Breast epithelium (tissue), 4 donors: Measurements from ENCODE around the gene ZNF575. TPM values are rescaled to one million over a fixed set of nuclear protein-coding genes. Genes with fewer than 3 reads are reported as not detected.

ENCODE experiments used
- DNase-seq, 2 donors: peaks; one replicate each; pipeline ENCODE4 v3.0.0-alpha.2; 2019; ENCODE audit warnings: low spot score in 2 of 2
- H3K27ac ChIP-seq, 2 donors: fragments of 200-600 bp; sonication (generic) in 1 of 2; one replicate each; pipeline ENCODE4 v1.5.1; 2016 to 2019; ENCODE audit warnings: mild to moderate bottlenecking in 1 of 2
- H3K27me3 ChIP-seq, 2 donors: fragments of 200-600 bp; sonication (generic) in 1 of 2; one replicate each; pipeline versions ENCODE4 v1.5.1 to v1.6.0; 2017 to 2019; ENCODE audit warnings: control low read depth in 1 of 2, mild to moderate bottlenecking in 1 of 2
- H3K36me3 ChIP-seq: fragments of 200-600 bp; one replicate; pipeline ENCODE4 v1.5.1; 2019
- H3K4me1 ChIP-seq, 2 donors: fragments of 200-600 bp; sonication (generic); one replicate each; pipeline ENCODE4 v1.5.1; 2016 to 2019; ENCODE audit warnings: control low read depth in 1 of 2
- H3K4me3 ChIP-seq, 3 donors: fragments of 200-600 bp; sonication (generic); 1 replicate in 2 of 3; 2 replicates in 1 of 3; pipeline ENCODE4 v1.5.1; 2016 to 2019; ENCODE audit warnings: mild to moderate bottlenecking in 3 of 3, moderate library complexity in 2 of 3
- H3K9me3 ChIP-seq, 2 donors: fragments of 200-600 bp; sonication (generic) in 1 of 2; one replicate each; pipeline ENCODE4 v1.5.1; 2016 to 2019; ENCODE audit warnings: control low read depth in 1 of 2
- CTCF ChIP-seq, 3 donors: fragments of 450-650 bp; IDR thresholded peaks; one replicate each; pipeline ENCODE4 v1.5.1; 2016 to 2017; ENCODE audit warnings: antibody characterized with exemption in 3 of 3, mild to moderate bottlenecking in 3 of 3, moderate library complexity in 3 of 3
- POLR2A ChIP-seq: fragments of 450-650 bp; IDR thresholded peaks from one replicate; pipeline ENCODE4 v1.6.1; 2016; ENCODE audit warnings: antibody characterized with exemption, mild to moderate bottlenecking, moderate library complexity
- POLR2AphosphoS5 ChIP-seq, 3 donors: sonication (generic); formaldehyde crosslinking; IDR thresholded peaks; one replicate each; pipeline ENCODE4 v1.6.1; 2017; ENCODE audit warnings: antibody characterized with exemption in 3 of 3
- intact Hi-C: fragments of 100-400 bp; cut with DNase I; formaldehyde crosslinking; loops from one replicate; pipeline ENCODE4 v1.15.1; 2023; ENCODE audit warnings: low total_unique reads
- total RNA-seq, 3 donors: library from RNA; depleted of rRNA; stranded (reverse); fragments of >200 nt; gene quantifications; one replicate each; pipeline ENCODE4 v1.1.0, GENCODE V29; 2016

ZNF575 gene
- total RNA-seq, 3 donors from 2014 or later, result 0.59 to 0.98 (median 0.64) TPM

GRCh38 chr19:43548706-43549105 lies 15.7 kb downstream of the ZNF575 start:
- Histone ChIP-seq H3K36me3 (no peaks in the 10 kb centered on the region), H3K4me3 (no peak overlapping the region), H3K27me3 (no peaks in the 10 kb centered on the region), H3K4me1 (no peaks in the 10 kb centered on the region), H3K27ac (no peak overlapping the region), H3K9me3 (no peaks in the 10 kb centered on the region)
- DNase-seq, result no peak
- intact Hi-C loops, result no loop called here
- TF ChIP-seq POLR2A, result no peak
- no peak for TF ChIP-seq CTCF (IDR thresholded peaks at IDR 0.05)
- no peak for TF ChIP-seq POLR2AphosphoS5 (IDR thresholded peaks at IDR 0.05)

GRCh38 chr19:43551399-43552197 lies 18.6 kb downstream of the ZNF575 start:
- intact Hi-C loops, result no loop called here
- no peak for TF ChIP-seq POLR2A
- TF ChIP-seq POLR2AphosphoS5 (IDR thresholded peaks at IDR 0.05), result no peak
- TF ChIP-seq CTCF (IDR thresholded peaks at IDR 0.05), result no peak
- H3K9me3 ChIP-seq, result no peaks in the 10 kb centered on the region
- no peak overlapping the region for H3K4me3 ChIP-seq
- no peaks in the 10 kb centered on the region for H3K4me1 ChIP-seq
- no peaks in the 10 kb centered on the region for H3K36me3 ChIP-seq
- no peak overlapping the region for H3K27ac ChIP-seq
- no peaks in the 10 kb centered on the region for H3K27me3 ChIP-seq
- DNase-seq, result no peak

- Histone ChIP-seq H3K9me3 (no peaks in the 10 kb centered on the region), H3K36me3 (no peaks in the 10 kb centered on the region), H3K27ac (no peak overlapping the region), H3K4me1 (no peaks in the 10 kb centered on the region), H3K4me3 (no peak overlapping the region), H3K27me3 (no peaks in the 10 kb centered on the region)
- DNase-seq, result no peak
- TF ChIP-seq CTCF (IDR thresholded peaks at IDR 0.05), result no peak
- TF ChIP-seq POLR2A, result no peak
- TF ChIP-seq POLR2AphosphoS5 (IDR thresholded peaks at IDR 0.05), result no peak
- intact Hi-C loops, result no loop called here
Measured at GRCh38 chr19:43552198-43552450, 19.1 kb downstream of the ZNF575 start.

GRCh38 chr19:43552616-43553015 lies 19.6 kb downstream of the ZNF575 start:
- TF ChIP-seq CTCF (IDR thresholded peaks at IDR 0.05) (no peak), POLR2AphosphoS5 (IDR thresholded peaks at IDR 0.05) (no peak), POLR2A (no peak)
- Histone ChIP-seq H3K9me3 (no peaks in the 10 kb centered on the region), H3K27me3 (no peaks in the 10 kb centered on the region), H3K4me1 (no peaks in the 10 kb centered on the region), H3K27ac (no peak overlapping the region), H3K4me3 (no peak overlapping the region), H3K36me3 (no peaks in the 10 kb centered on the region)
- intact Hi-C loops, result no loop called here
- DNase-seq, result no peak

- TF ChIP-seq CTCF (IDR thresholded peaks at IDR 0.05), result no peak
- no peak for TF ChIP-seq POLR2A
- no peak for TF ChIP-seq POLR2AphosphoS5 (IDR thresholded peaks at IDR 0.05)
- no peaks in the 10 kb centered on the region for H3K27me3 ChIP-seq
- H3K4me1 ChIP-seq, result no peaks in the 10 kb centered on the region
- no peaks in the 10 kb centered on the region for H3K9me3 ChIP-seq
- no peak overlapping the region for H3K27ac ChIP-seq
- H3K36me3 ChIP-seq, result no peaks in the 10 kb centered on the region
- intact Hi-C loops, result no loop called here
- no peak overlapping the region for H3K4me3 ChIP-seq
- DNase-seq, result no peak
Measured at GRCh38 chr19:43553656-43554055, 20.7 kb downstream of the ZNF575 start.
